Smooth muscle cell (in vitro differentiated cells): Measurements from ENCODE around the gene PKD1. TPM values are rescaled to one million over a fixed set of nuclear protein-coding genes. Genes with fewer than 3 reads are reported as not detected.

ENCODE experiments used
- DNase-seq: peaks from one replicate; lab custom pipeline; 2025; ENCODE audit not compliant: unreplicated experiment; lab: John Stamatoyannopoulos, UW
- H2AFZ ChIP-seq: fragments of 200-600 bp; sonication (generic); 2 replicates; pipeline ENCODE4 v1.6.0; 2016; ENCODE audit warnings: antibody characterized with exemption, low read depth, mild to moderate bottlenecking
- H3F3A ChIP-seq: fragments of 200-600 bp; sonication (generic); 2 replicates; pipeline ENCODE4 v1.6.0; 2017; ENCODE audit warnings: antibody characterized with exemption, low read depth
- H3K27ac ChIP-seq: fragments of 200-600 bp; sonication (generic); 2 replicates; pipeline ENCODE4 v1.5.1; 2016; ENCODE audit warnings: low read depth, mild to moderate bottlenecking
- H3K27me3 ChIP-seq: fragments of 200-600 bp; sonication (generic); 2 replicates; pipeline ENCODE4 v1.6.1; 2016; ENCODE audit warnings: low read depth, mild to moderate bottlenecking
- H3K36me3 ChIP-seq: fragments of 200-600 bp; sonication (generic); 2 replicates; pipeline ENCODE4 v1.5.1; 2016; ENCODE audit warnings: low read depth
- H3K4me1 ChIP-seq: fragments of 200-600 bp; sonication (generic); 2 replicates; pipeline ENCODE4 v1.5.1; 2016; ENCODE audit warnings: low read depth
- H3K4me2 ChIP-seq: fragments of 200-600 bp; sonication (generic); 2 replicates; pipeline ENCODE4 v1.6.0; 2016; ENCODE audit warnings: mild to moderate bottlenecking
- H3K4me3 ChIP-seq: fragments of 200-600 bp; sonication (generic); 2 replicates; pipeline ENCODE4 v1.5.1; 2016; ENCODE audit warnings: mild to moderate bottlenecking
- H3K79me2 ChIP-seq: fragments of 200-600 bp; sonication (generic); 2 replicates; pipeline ENCODE4 v1.6.0; 2016; ENCODE audit warnings: low read depth, mild to moderate bottlenecking
- H3K9ac ChIP-seq: fragments of 200-600 bp; sonication (generic); 2 replicates; pipeline ENCODE4 v1.6.0; 2016; ENCODE audit warnings: low read depth
- H3K9me3 ChIP-seq: fragments of 200-600 bp; sonication (generic); replicated peaks from 2 replicates; pipeline ENCODE4 v1.5.1; 2016; ENCODE audit warnings: low read depth
- H4K20me1 ChIP-seq: fragments of 200-600 bp; sonication (generic); 2 replicates; pipeline ENCODE4 v1.6.0; 2016; ENCODE audit warnings: low read depth
- CTCF ChIP-seq: fragments of 200-600 bp; sonication (generic); IDR thresholded peaks from 2 replicates; pipeline ENCODE4 v1.5.1; 2017; ENCODE audit warnings: borderline replicate concordance, mild to moderate bottlenecking, antibody characterized with exemption; ENCODE audit not compliant: insufficient read depth, poor library complexity, severe bottlenecking
- WGBS: methylation state at CpG from one replicate; pipeline ENCODE4 v1.1.7; 2016; ENCODE audit warnings: low lambda C conversion rate; 5-methylcytosine and 5-hydroxymethylcytosine counted together
- polyA plus RNA-seq: library from polyadenylated mRNA; unstranded; fragments of >200 nt; fragmentation: Nextera tagmentation; extraction: Ambion mirVana; gene quantifications from 2 replicates; pipeline ENCODE4 v1.2.1, GENCODE V29; 2016
- total RNA-seq: library from RNA; depleted of rRNA; stranded (reverse); fragments of >200 nt; gene quantifications from 2 replicates; pipeline ENCODE4 v1.2.3, GENCODE V29; 2014

The PKD1 gene
- total and polyA plus RNA-seq, 2 experiments from 2014 or later = 47.9 to 70.1 TPM

DNA sequence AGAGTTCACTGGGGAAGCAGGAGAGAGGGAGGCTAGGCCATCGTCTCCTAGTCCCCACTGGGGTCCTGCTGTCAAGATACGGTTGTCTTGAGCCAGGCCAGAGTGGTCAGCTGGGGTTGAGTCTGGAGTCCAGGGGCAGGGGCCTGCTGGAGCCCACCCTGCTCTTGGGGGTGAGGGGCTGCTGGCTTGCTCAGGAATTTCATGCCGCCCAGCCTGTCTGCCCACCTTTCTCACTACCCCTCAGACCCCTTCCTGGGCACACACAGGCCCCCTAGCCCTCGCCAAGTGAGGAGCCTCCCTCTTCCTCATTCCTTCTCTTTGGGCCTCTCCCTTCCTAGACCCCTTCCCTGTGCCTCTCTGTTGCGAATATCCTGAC lies 21.1 kb upstream of the PKD1 start:
- no peak for DNase-seq
- H4K20me1 ChIP-seq = peaks cover 88% of the 10 kb centered on the region
- H3K27ac ChIP-seq = no peak overlapping the region
- H3K4me2 ChIP-seq = peak overlapping the region; percentile 88
- WGBS = 73% methylated on average over 5 of the region's 5 CpGs
- peaks cover 31% of the 10 kb centered on the region for H3K4me1 ChIP-seq
- H3K36me3 ChIP-seq = no peaks in the 10 kb centered on the region
- H3K9ac ChIP-seq = no peak overlapping the region
- TF ChIP-seq CTCF = no peak
- no peaks in the 10 kb centered on the region for H3K27me3 ChIP-seq
- no peaks in the 10 kb centered on the region for H3K9me3 ChIP-seq
- H2AFZ ChIP-seq = no peak overlapping the region
- H3F3A ChIP-seq = peaks cover 5% of the 10 kb centered on the region
- H3K4me3 ChIP-seq = peak overlapping the region; percentile 94
- H3K79me2 ChIP-seq = peaks cover 91% of the 10 kb centered on the region

- Histone ChIP-seq H3F3A (peaks cover 11% of the 10 kb centered on the region), H3K36me3 (no peaks in the 10 kb centered on the region), H3K9ac (peak overlapping the region; percentile 78), H4K20me1 (peaks cover 88% of the 10 kb centered on the region), H3K27me3 (no peaks in the 10 kb centered on the region), H3K27ac (peak overlapping the region; percentile 62), H3K79me2 (peaks cover 86% of the 10 kb centered on the region), H3K4me3 (peak overlapping the region; percentile 94), H3K4me2 (peak overlapping the region; percentile 88), H3K9me3 (no peaks in the 10 kb centered on the region), H2AFZ (no peak overlapping the region), H3K4me1 (peaks cover 35% of the 10 kb centered on the region)
- 8% methylated on average over 37 of the region's 47 CpGs for WGBS
- no peak for TF ChIP-seq CTCF
- peak; percentile 7 for DNase-seq
Measured at GRCh38 chr16:2155977-2156848, 20.5 kb upstream of the PKD1 start.

DNA sequence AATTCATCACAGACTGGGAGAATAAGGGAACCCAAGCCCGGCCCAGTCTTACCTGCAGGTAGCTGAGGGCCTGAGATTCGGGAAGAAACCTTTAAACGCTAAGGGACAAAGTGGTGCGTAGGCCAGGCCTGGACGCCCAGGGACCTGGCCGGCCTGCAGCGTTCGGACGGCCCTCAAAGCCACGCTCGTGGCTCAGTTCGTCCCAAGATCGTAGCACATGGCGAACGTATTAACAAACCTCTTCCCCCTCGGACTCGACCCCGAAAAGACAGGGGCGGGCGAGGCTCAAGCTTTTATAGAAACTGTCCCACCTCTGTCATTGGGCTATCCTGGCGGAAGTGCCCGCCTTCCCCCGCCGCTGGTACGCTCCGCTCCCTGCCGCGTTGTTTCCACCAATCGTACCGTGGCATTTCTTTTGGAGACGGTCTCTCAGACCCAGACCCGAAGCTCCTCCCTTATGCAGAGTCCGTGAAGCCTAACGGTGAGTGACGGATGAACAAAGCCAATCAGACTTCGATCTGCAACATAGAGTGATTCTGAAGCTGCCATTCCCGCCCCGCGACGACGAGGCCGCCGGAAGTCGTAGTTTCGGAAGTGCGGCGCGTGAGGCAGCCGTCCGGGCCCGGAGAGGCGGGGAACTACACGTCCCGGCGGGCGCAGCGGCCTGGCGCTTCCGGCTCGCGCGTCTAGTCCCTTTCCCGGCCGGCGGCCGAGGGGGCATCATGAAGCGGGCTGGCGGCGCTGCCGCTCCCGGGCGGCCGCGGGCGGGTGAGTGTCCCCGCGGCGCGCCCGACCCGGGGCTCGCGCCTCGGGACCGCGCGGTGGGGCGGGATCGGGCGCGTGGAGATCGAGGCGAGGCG lies 19.6 kb upstream of the PKD1 start, which contains the start of gene TRAF7:
TRAF7 (plus strand) TSS at position 692 of the 860 bp plus-strand sequence. CDS start 8,139 bp downstream, outside the sequence.
- Histone ChIP-seq H3K79me2 (peaks cover 78% of the 10 kb centered on the region), H3K4me2 (peak within 1 kb of the TSS; percentile 91), H3F3A (peaks cover 16% of the 10 kb centered on the region), H3K9me3 (no peaks in the 10 kb centered on the region), H3K36me3 (no peaks in the 10 kb centered on the region), H4K20me1 (peaks cover 90% of the 10 kb centered on the region), H3K9ac (peak within 1 kb of the TSS; percentile 78), H3K27ac (peak within 1 kb of the TSS; percentile 62), H3K27me3 (no peaks in the 10 kb centered on the region), H2AFZ (no peak within 1 kb of the TSS), H3K4me1 (peaks cover 42% of the 10 kb centered on the region), H3K4me3 (peak within 1 kb of the TSS; percentile 94)
- no peak for TF ChIP-seq CTCF
- WGBS = 1% methylated on average over 70 of the region's 94 CpGs
- DNase-seq = peak; percentile 99
